ENCODE measurements around the gene ITCH.
"Not testable (repeated sequence)": the region's sequence is repeated elsewhere in the genome, so short reads cannot be mapped to it uniquely, and the experiment has no call there.

The ITCH gene

GRCh38 chr20:34377072-34377847 lies 14.2 kb downstream of the ITCH start:
- no peak for DNase-seq (ENCODE audit: low spot score)

GRCh38 chr20:34382174-34382573 lies 19.1 kb downstream of the ITCH start:
- no peak for DNase-seq (ENCODE audit: low spot score)

DNA sequence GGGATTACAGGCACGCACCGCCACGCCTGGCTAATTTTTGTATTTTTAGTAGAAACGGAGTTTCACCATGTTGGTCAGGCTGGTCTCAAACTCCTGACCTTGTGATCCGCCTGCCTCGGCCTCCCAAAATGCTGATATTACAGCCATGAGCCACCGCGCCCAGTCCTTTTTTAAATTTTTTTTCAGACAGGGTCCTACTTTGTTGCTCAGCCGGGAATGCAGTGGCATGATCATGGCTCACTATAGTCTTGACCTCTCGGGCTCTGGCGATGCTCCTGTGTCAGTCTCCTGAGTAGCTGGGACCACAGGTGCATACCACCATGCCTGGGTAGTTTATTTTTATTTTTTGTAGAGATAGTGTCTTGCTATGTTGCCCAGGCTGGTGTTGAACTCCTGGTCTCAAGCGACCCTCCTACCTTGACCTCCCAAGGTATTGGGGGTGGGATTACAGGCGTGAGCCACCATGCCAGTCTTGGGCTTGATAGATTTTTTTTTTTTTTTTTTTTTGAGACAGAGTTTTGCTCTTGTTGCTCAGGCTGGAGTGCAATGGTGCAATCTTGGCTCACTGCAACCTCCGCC lies 19.9 kb downstream of the ITCH start:
- DNase-seq (ENCODE audit: low spot score): not testable (repeated sequence)

DNA sequence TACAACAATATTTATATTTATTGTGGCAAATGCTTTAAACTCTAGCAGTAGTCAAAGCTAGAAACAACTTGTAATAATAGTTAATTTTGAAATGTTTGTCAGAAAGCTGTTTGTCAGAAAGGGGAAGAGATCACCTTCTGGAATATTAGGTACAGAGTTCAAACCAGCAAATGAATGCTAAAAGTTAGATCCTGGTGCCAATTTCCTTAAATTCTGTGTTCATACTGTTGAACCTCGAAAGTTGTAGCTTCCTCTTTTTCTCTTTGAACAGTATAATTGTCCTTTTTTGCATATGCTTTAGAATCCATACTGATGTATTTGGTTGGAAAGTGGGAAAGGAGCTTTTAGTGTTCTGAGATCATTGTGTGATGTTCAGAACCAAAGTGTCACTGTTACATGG lies 22.4 kb downstream of the ITCH start:
- DNase-seq (ENCODE audit: low spot score): no peak

GRCh38 chr20:34388000-34388399 lies 24.9 kb downstream of the ITCH start:
- DNase-seq (ENCODE audit: low spot score): no peak

DNA sequence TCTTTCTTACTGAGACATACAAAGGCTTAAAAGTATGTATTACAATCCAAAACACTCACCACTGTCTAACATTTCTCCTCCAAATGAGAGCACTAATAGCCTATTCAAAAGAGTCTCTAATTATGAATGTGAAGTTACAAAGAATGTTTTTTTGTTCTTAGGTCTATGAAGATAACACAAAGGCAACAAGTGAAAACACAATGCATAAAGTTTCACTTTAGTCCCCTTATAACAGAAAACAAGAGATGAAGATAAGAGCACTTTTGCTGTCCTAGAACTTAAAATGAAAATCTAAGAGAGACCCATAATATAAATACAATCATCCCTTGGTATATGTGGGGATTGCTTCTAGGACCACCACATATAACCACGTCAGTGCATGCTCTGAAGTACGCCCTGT lies 25.6 kb downstream of the ITCH start:
- DNase-seq (ENCODE audit: low spot score): no peak

GRCh38 chr20:34389206-34389953 lies 26.3 kb downstream of the ITCH start:
- DNase-seq (ENCODE audit: low spot score): no peak

DNA sequence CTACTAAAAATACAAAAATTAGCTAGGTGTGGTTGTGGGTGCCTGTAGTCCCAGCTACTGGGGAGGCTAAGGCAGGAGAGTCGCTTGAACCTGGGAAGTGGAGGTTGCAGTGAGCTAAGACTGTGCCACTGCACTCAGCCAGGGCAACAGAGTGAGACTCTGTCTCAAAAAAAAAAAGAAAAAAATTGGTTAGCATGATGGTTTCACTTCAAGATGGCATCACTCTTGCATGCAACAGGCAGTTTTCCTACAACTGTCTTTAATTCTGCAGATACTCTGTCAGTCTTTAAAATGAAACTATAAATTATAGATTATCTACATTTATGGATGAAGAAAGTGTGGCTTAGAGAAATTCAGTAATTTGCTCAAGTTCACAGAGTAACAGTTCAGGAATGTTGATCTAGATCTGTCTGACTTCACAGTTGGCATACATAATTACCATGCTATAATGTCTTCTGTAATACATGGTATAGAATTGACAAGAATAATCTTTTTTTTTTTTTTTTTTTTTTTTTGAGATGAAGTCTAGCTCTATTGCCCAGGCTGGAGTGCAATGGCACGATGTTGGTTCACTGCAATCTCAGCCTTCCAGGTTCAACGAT lies 27.0 kb downstream of the ITCH start:
- DNase-seq (ENCODE audit: low spot score): no peak

DNA sequence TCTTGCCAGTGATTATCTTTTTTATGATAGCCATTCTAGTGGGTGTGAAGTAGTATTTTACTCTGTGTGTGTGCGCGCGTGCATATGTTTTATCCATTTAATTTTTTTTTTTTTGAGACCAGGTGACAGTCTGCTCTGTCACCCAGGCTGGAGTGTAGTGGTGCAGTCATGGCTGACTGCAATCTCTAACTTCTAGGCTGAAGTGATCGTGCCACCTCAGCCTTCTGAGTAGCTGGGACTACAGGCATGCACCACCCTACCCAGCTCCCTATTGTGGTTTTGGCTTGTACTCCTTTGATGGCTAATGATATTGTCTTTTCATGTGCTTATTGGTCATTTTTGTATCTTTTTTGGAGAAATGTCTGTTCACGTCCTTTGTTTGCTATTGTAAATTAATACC lies 33.3 kb downstream of the ITCH start:
- no peak for DNase-seq (ENCODE audit: low spot score)

DNA sequence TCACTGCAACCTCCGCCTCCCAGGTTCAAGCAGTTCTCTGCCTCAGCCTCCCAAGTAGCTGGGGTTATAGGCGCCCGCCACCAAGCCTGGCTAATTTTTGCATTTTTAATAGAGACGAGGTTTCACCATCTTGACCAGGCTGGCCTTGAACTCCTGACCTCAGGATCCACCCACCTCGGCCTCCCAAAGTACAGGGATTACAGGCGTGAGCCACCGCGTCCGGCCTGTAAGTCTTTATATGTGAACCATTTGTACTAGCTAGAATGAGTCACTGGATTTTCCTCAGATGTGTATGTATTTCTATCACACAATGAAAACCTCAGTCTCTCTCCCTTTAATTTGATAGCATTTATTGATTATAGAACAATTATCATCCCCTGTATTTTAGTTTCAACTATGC lies 34.0 kb downstream of the ITCH start:
- no peak for DNase-seq (ENCODE audit: low spot score)

GRCh38 chr20:34400776-34401175 lies 37.7 kb downstream of the ITCH start:
- DNase-seq (ENCODE audit: low spot score): not testable (repeated sequence)

DNA sequence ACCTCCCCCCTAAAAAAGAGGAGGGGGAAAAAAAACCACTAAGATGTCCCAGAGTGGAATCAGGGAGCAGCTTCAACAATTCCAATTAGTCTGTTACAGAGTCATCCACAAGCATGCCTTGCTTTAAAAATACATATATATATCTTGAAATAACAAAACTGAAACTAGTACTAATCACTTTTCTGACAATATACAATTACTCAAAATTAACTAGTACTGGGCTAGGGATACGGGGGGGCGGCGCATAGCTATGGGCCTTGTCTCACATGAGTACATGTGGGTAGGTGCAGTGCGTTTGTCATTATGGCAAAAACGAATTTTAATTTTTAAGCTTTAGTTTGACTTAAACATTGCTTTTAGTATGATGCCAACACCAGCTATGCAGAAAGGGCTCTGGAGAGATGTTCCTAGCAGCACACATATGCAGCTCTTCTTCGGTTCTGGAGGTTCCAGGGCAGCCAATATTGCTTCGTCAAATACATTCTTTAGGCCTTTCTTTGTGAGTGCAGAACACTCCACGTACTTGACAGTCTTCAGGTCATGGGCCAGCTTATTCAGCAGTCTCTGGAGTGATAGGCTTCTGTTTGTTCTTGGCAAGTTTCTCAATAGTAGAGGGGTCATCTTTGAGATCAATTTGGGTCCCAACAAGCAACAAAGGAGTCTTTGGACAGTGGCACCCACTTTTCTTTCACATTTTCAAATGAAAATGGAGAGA lies 38.8 kb downstream of the ITCH start:
- no peak for DNase-seq (ENCODE audit: low spot score)

DNA sequence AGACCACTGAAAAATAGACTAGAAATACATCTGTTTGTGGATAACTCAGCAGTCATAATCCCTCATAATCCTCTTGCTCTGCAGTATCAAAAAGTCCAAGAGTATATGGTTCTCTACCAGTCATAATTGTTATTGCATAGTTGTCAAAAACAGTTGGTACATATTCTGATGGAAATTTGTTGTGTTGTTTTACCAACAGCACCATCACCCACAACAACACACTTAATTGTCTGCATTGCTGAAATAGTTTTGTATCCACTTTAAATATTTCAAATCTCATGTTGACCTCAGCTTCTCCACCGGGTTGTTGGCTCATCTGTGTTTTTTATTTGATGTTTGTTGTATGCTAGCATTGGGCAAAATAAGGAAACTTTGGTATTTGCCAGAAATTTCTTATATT lies 39.4 kb downstream of the ITCH start:
- no peak for DNase-seq (ENCODE audit: low spot score)

- DNase-seq (ENCODE audit: low spot score): no peak
Observed at GRCh38 chr20:34403063-34403827, 40.2 kb downstream of the ITCH start.

GRCh38 chr20:34403908-34404307 lies 40.8 kb downstream of the ITCH start:
- DNase-seq (ENCODE audit: low spot score): no peak

DNA sequence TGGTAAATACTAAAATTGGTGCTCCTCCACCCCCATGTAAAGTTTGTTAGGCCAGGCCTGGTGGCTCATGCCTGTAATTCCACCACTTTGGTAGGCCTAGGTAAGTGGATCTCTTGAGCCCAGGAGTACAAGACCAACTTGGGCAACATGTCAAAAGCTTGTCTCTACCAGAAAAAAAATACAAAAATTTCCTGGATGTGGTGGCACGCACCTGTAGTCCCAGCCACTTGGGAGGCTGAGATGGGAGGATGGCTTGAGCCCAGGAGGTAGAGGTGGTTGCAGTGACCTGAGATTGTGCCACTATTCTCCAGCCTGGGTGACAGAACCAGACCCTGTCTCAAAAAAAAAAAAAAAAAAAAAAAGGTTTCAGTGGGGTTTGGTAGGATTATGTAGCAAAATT lies 41.7 kb downstream of the ITCH start:
- no peak for DNase-seq (ENCODE audit: low spot score)

- DNase-seq (ENCODE audit: low spot score): not testable (repeated sequence)
Observed at GRCh38 chr20:34405247-34405651, 42.2 kb downstream of the ITCH start.

GRCh38 chr20:34405942-34406341 lies 42.9 kb downstream of the ITCH start:
- not testable (repeated sequence) for DNase-seq (ENCODE audit: low spot score)

GRCh38 chr20:34407962-34408474 lies 44.9 kb downstream of the ITCH start:
- DNase-seq (ENCODE audit: low spot score): no peak

DNA sequence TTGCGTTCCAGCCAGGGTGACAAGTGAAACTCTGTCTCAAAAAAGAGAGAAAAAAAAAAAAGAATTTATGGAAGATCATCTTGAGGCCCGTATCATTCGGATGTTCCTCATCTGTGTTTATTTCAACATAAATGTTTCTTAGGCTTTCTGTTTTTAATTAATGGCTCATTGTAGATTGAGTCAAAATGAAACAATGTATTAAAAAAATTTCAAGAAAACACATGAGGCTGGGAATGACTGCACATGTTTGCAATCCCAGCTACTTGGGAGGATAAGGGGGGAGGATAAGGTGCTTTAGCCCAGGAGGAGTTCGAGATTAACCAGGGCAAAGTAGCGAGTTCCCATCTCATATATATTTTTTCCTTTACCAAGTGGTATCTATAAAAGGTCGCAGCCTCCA lies 47.3 kb downstream of the ITCH start:
- DNase-seq (ENCODE audit: low spot score): no peak

DNA sequence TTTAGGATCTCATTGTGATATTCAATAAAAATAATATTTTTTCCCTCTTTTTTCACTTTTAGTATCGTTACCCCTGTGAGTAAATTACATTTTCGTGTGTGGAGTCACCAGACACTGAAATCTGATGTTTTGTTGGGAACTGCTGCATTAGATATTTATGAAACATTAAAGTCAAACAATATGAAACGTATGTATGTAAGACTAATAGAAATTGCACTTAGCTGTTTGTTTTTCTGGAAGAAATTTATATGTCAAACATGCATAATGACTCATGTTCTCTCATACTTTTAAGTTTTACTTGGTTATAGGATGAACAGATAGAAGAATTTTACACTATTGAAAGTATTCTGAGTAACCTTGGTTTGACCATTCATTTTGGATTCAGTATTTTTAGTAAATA lies 49.4 kb downstream of the ITCH start:
- DNase-seq (ENCODE audit: low spot score): no peak

Measured in hepatic stellate cell (primary cell).